Vagina (tissue), 2 donors: ENCODE data around the gene ISM1.

ENCODE experiments used
- POLR2A ChIP-seq, 2 donors: fragments of 450-650 bp; IDR thresholded peaks; one replicate each; pipeline ENCODE4 v1.6.1; 2017; ENCODE audit warnings: antibody characterized with exemption in 2 of 2, mild to moderate bottlenecking in 2 of 2, moderate library complexity in 2 of 2
- POLR2AphosphoS5 ChIP-seq, 2 donors: sonication (generic); formaldehyde crosslinking; IDR thresholded peaks; one replicate each; pipeline ENCODE4 v1.9.0; 2017; ENCODE audit warnings: antibody characterized with exemption in 2 of 2, mild to moderate bottlenecking in 2 of 2, low read depth in 1 of 2; ENCODE audit not compliant: insufficient read depth in 1 of 2
- TF ChIP-seq, protein P1 (sequence below), 3 experiments: fragments of 450-650 bp in 2 of 3; fragments of 200-600 bp in 1 of 3; sonication (generic) in 1 of 3; IDR thresholded peaks; one replicate each; pipeline ENCODE4 v1.5.1; 2017 to 2019; ENCODE audit warnings: antibody characterized with exemption in 3 of 3, mild to moderate bottlenecking in 2 of 3, moderate library complexity in 2 of 3

DNA sequence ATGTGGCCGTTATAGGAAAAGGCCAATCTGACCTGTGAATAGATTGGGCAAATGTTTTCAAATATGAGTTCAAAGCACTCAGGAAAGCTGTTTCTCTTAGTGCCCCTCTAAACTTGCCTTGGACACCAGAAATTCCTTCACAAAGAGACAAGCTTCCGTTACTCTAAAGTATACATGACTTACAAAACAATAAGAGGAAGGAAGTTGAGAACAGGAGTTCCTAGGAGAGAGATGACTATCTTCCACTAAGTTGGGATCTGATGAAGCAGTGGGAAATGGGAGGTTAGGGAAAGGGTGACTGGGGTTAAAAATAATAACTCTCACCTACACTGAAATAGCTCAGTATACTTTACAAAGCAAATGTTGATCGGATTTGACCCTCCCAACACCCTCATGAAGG lies 50.0 kb downstream of the ISM1 start:
- TF ChIP-seq POLR2A (IDR thresholded peaks at IDR 0.05) (no peak), POLR2AphosphoS5 (IDR thresholded peaks at IDR 0.05; ENCODE audit: insufficient read depth in 1 of 2, low read depth in 1 of 2) (no peak)
- TF ChIP-seq, protein P1, sequence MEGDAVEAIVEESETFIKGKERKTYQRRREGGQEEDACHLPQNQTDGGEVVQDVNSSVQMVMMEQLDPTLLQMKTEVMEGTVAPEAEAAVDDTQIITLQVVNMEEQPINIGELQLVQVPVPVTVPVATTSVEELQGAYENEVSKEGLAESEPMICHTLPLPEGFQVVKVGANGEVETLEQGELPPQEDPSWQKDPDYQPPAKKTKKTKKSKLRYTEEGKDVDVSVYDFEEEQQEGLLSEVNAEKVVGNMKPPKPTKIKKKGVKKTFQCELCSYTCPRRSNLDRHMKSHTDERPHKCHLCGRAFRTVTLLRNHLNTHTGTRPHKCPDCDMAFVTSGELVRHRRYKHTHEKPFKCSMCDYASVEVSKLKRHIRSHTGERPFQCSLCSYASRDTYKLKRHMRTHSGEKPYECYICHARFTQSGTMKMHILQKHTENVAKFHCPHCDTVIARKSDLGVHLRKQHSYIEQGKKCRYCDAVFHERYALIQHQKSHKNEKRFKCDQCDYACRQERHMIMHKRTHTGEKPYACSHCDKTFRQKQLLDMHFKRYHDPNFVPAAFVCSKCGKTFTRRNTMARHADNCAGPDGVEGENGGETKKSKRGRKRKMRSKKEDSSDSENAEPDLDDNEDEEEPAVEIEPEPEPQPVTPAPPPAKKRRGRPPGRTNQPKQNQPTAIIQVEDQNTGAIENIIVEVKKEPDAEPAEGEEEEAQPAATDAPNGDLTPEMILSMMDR (IDR thresholded peaks at IDR 0.05): no peak
